ENCODE data around the gene TBC1D4.

The TBC1D4 gene

GRCh38 chr13:75327135-75327510 lies 154.8 kb downstream of the TBC1D4 start:
- no peak for DNase-seq (ENCODE audit: low read depth)
- no peak overlapping the region for H3K4me3 ChIP-seq (ENCODE audit: low read depth, low read length)
- TF ChIP-seq CTCF (IDR thresholded peaks at IDR 0.05; ENCODE audit: control insufficient read depth, extremely low read depth, insufficient read depth): no peak

GRCh38 chr13:75326173-75327134 lies 155.5 kb downstream of the TBC1D4 start:
- no peak overlapping the region for H3K4me3 ChIP-seq (ENCODE audit: low read depth, low read length)
- DNase-seq (ENCODE audit: low read depth): no peak
- no peak for TF ChIP-seq CTCF (IDR thresholded peaks at IDR 0.05; ENCODE audit: control insufficient read depth, extremely low read depth, insufficient read depth)

GRCh38 chr13:75325711-75326110 lies 156.3 kb downstream of the TBC1D4 start:
- H3K4me3 ChIP-seq (ENCODE audit: low read depth, low read length): no peak overlapping the region
- no peak for TF ChIP-seq CTCF (IDR thresholded peaks at IDR 0.05; ENCODE audit: control insufficient read depth, extremely low read depth, insufficient read depth)

GRCh38 chr13:75324413-75324940 lies 157.5 kb downstream of the TBC1D4 start:
- no peak overlapping the region for H3K4me3 ChIP-seq (ENCODE audit: low read depth, low read length)
- no peak for TF ChIP-seq CTCF (IDR thresholded peaks at IDR 0.05; ENCODE audit: control insufficient read depth, extremely low read depth, insufficient read depth)
- no peak for DNase-seq (ENCODE audit: low read depth)

More at GRCh38 chr13:75325711-75326110, 156.3 kb downstream of the TBC1D4 start:
- no peak for DNase-seq (ENCODE audit: low read depth)

DNA sequence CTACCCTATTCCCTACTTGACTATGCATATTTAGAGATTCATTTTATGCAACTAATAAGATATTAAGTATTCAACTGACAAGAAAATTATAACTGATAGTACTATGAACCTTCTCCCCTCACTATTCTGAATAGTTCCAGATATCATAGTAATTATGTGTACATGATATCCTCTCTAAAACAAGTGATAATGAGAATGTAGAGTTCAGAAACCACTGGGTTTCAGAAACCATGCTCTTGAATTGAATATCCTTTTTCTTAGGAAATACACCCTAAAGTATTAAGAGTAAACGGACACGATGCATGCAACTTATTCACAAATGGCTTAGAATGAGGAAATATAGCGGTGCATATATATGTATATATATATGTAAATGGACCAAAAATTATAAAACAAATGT lies 160.9 kb downstream of the TBC1D4 start:
- no peak for DNase-seq (ENCODE audit: low read depth)
- no peak for TF ChIP-seq CTCF (IDR thresholded peaks at IDR 0.05; ENCODE audit: control insufficient read depth, extremely low read depth, insufficient read depth)
- H3K4me3 ChIP-seq (ENCODE audit: low read depth, low read length): no peak overlapping the region

- DNase-seq (ENCODE audit: low read depth): no peak
- TF ChIP-seq CTCF (IDR thresholded peaks at IDR 0.05; ENCODE audit: control insufficient read depth, extremely low read depth, insufficient read depth): no peak
These were observed 162.7 kb downstream of the TBC1D4 start for GRCh38 chr13:75319254-75319653.

More at GRCh38 chr13:75319254-75319653, 162.7 kb downstream of the TBC1D4 start:
- no peak overlapping the region for H3K4me3 ChIP-seq (ENCODE audit: low read depth, low read length)

All from LNCaP clone FGC (cell line).